Measurements from ENCODE around the gene ETS1.

The ETS1 gene

GRCh38 chr11:128594226-128594625, 6.9 kb upstream of the ETS1 start:
- no peak for DNase-seq (ENCODE audit: low read depth in 1 of 2, low spot score in 1 of 2)

- DNase-seq (ENCODE audit: low read depth in 1 of 2, low spot score in 1 of 2), result no peak
Observed at GRCh38 chr11:128593281-128593680, 5.9 kb upstream of the ETS1 start.

- DNase-seq (ENCODE audit: low read depth in 1 of 2, low spot score in 1 of 2), result no peak
Observed at GRCh38 chr11:128592454-128592853, 5.1 kb upstream of the ETS1 start.

GRCh38 chr11:128590587-128590986, 3.2 kb upstream of the ETS1 start:
- no peak for DNase-seq (ENCODE audit: low read depth in 1 of 2, low spot score in 1 of 2)

- no peak for DNase-seq (ENCODE audit: low read depth in 1 of 2, low spot score in 1 of 2)
Observed at GRCh38 chr11:128589998-128590397, 2.6 kb upstream of the ETS1 start.

- DNase-seq (ENCODE audit: low read depth in 1 of 2, low spot score in 1 of 2), result no peak
Observed at GRCh38 chr11:128588093-128588492, 735 bp upstream of the ETS1 start.

GRCh38 chr11:128586689-128587088, 669 bp downstream of the ETS1 start:
- DNase-seq (ENCODE audit: low read depth in 1 of 2, low spot score in 1 of 2), result no peak

GRCh38 chr11:128585498-128586238, 1.7 kb downstream of the ETS1 start:
- no peak for DNase-seq (ENCODE audit: low read depth in 1 of 2, low spot score in 1 of 2)

- DNase-seq (ENCODE audit: low read depth in 1 of 2, low spot score in 1 of 2), result no peak
Observed at GRCh38 chr11:128584253-128584652, 3.1 kb downstream of the ETS1 start.

- DNase-seq (ENCODE audit: low read depth in 1 of 2, low spot score in 1 of 2), result no peak
Observed at GRCh38 chr11:128582496-128583366, 4.6 kb downstream of the ETS1 start.

GRCh38 chr11:128581561-128582272, 5.6 kb downstream of the ETS1 start:
- DNase-seq (ENCODE audit: low read depth in 1 of 2, low spot score in 1 of 2), result no peak

- DNase-seq (ENCODE audit: low read depth in 1 of 2, low spot score in 1 of 2), result no peak
Observed at GRCh38 chr11:128580612-128581011, 6.7 kb downstream of the ETS1 start.

- no peak for DNase-seq (ENCODE audit: low read depth in 1 of 2, low spot score in 1 of 2)
Observed at GRCh38 chr11:128579798-128580504, 7.4 kb downstream of the ETS1 start.

GRCh38 chr11:128576555-128576954, 10.8 kb downstream of the ETS1 start:
- DNase-seq (ENCODE audit: low read depth in 1 of 2, low spot score in 1 of 2), result no peak

- DNase-seq (ENCODE audit: low read depth in 1 of 2, low spot score in 1 of 2), result no peak
Observed at GRCh38 chr11:128575961-128576350, 11.4 kb downstream of the ETS1 start.

- no peak for DNase-seq (ENCODE audit: low read depth in 1 of 2, low spot score in 1 of 2)
Observed at GRCh38 chr11:128575174-128575960, 12.0 kb downstream of the ETS1 start.

GRCh38 chr11:128574576-128575011, 12.8 kb downstream of the ETS1 start:
- DNase-seq (ENCODE audit: low read depth in 1 of 2, low spot score in 1 of 2), result no peak

GRCh38 chr11:128573638-128574037, 13.7 kb downstream of the ETS1 start:
- DNase-seq (ENCODE audit: low read depth in 1 of 2, low spot score in 1 of 2), result no peak

- no peak for DNase-seq (ENCODE audit: low read depth in 1 of 2, low spot score in 1 of 2)
Observed at GRCh38 chr11:128572965-128573364, 14.4 kb downstream of the ETS1 start.

GRCh38 chr11:128570632-128571031, 16.7 kb downstream of the ETS1 start:
- no peak for DNase-seq (ENCODE audit: low read depth in 1 of 2, low spot score in 1 of 2)

Measured in stimulated activated CD4-positive, alpha-beta T cell treated with anti-CD3 and anti-CD28 coated beads, Interleukin-15, amount 100 ng/mL, for 1 hour (primary cell).